ENCODE measurements around the gene PHF21A. TPM values are rescaled to one million over a fixed set of nuclear protein-coding genes. Genes with fewer than 3 reads are reported as not detected.

Gene PHF21A
- total RNA-seq, 1 donor from 2014 or later, result 69.3 TPM

DNA sequence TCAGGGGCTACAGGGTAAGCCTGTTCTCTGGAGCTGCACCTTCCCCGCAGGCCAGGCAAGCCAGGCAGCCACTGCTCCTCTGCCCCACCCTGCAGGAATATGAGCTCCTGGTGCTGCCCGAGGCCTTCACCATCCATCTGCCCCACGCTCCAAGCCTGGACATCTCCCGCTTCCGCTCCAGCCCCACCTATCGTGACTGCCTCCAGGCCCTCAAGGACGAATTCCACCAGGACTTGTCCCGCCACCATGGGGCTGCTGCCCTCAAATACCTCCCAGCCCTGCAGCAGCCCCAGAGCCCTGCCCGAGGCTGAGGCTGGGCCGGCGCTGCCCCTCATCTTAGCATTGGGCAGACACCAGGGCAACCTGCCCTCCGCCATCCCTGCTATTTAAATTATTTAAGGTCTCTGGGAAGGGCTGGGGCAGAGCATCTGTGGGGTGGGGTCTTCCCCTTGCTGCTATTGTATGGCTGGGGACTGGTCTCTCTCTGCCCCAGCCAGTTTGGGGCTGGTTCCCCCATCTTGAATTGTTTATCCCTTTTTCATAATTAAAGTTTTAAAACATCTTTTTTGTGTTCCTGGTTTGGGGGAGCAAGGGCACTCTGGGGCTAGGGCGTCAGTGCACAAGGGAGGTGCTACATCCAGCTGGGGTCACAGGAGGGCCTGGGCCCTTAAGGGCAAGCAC lies 192.6 kb downstream of the PHF21A start:
- DNase-seq (ENCODE audit: low read depth) (no peak), FAIRE-seq (no peak)
- Histone ChIP-seq H3K9me3 (ENCODE audit: insufficient read depth, low read depth, low read length) (no peaks in the 10 kb centered on the region), H3K4me2 (ENCODE audit: low read length) (no peak overlapping the region), H3K9ac (ENCODE audit: low read length) (no peak overlapping the region), H3K4me3 (ENCODE audit: insufficient read depth, low read depth, low read length) (no peak overlapping the region), H3K79me2 (ENCODE audit: insufficient read depth, low read length) (no peaks in the 10 kb centered on the region), H3K4me1 (ENCODE audit: insufficient read depth, low read length) (no peaks in the 10 kb centered on the region), H3K36me3 (ENCODE audit: insufficient read depth, low read length) (peaks cover 8% of the 10 kb centered on the region), H3K27me3 (ENCODE audit: insufficient read depth, low read length) (peaks cover 7% of the 10 kb centered on the region), H4K20me1 (ENCODE audit: insufficient read depth, low read length) (peaks cover 4% of the 10 kb centered on the region), H2AFZ (ENCODE audit: low read depth, low read length) (no peak overlapping the region), H3K27ac (ENCODE audit: low read depth, low read length) (no peak overlapping the region)
- H3K27me3 Mint-ChIP-seq (ENCODE audit: low read depth, unreplicated experiment), result peaks cover 14% of the 10 kb centered on the region
- H3K4me1 Mint-ChIP-seq (ENCODE audit: low read depth, unreplicated experiment), result peaks cover 16% of the 10 kb centered on the region
- no peak overlapping the region for H3K4me3 Mint-ChIP-seq (ENCODE audit: unreplicated experiment)
- H3K9me3 Mint-ChIP-seq (ENCODE audit: unreplicated experiment), result peaks cover 3% of the 10 kb centered on the region
- peaks cover 13% of the 10 kb centered on the region for H3K36me3 Mint-ChIP-seq (ENCODE audit: low read depth, unreplicated experiment)
- TF ChIP-seq, protein P1, sequence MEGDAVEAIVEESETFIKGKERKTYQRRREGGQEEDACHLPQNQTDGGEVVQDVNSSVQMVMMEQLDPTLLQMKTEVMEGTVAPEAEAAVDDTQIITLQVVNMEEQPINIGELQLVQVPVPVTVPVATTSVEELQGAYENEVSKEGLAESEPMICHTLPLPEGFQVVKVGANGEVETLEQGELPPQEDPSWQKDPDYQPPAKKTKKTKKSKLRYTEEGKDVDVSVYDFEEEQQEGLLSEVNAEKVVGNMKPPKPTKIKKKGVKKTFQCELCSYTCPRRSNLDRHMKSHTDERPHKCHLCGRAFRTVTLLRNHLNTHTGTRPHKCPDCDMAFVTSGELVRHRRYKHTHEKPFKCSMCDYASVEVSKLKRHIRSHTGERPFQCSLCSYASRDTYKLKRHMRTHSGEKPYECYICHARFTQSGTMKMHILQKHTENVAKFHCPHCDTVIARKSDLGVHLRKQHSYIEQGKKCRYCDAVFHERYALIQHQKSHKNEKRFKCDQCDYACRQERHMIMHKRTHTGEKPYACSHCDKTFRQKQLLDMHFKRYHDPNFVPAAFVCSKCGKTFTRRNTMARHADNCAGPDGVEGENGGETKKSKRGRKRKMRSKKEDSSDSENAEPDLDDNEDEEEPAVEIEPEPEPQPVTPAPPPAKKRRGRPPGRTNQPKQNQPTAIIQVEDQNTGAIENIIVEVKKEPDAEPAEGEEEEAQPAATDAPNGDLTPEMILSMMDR (IDR thresholded peaks at IDR 0.05; ENCODE audit: insufficient read depth, low read depth, low read length), result no peak
- TF ChIP-seq EZH2 (IDR thresholded peaks at IDR 0.05; ENCODE audit: insufficient read depth, low read length), result no peak
- H3K27ac Mint-ChIP-seq (ENCODE audit: unreplicated experiment), result no peak overlapping the region

DNA sequence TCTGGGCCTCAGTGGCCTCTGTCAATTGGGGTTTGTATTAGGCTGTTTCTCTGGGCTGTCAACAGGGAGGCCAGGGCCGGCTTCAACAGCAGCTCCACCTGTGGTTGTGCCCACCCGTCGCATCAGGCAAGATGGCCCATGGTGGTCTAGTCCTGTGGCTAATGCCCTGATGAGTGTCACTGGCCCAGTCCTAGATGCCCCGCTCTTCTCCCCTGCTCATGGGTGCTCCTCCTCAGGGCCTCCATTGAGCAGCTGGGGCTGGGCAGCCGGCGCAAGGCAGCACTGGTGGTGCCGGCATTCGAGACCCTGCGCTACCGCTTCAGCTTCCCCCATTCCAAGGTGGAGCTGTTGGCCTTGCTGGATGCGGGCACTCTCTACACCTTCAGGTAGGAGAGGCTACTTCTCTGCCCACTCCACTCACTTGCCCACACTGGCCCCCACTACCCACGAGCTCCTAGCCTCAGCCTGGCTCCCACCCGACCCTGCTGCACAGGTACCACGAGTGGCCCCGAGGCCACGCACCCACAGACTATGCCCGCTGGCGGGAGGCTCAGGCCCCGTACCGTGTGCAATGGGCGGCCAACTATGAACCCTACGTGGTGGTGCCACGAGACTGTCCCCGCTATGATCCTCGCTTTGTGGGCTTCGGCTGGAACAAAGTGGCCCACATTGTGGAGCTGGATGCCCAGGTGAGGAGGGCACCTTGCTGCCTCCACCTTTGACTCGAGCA lies 193.4 kb downstream of the PHF21A start:
- peaks cover 19% of the 10 kb centered on the region for H3K27me3 Mint-ChIP-seq (ENCODE audit: low read depth, unreplicated experiment)
- Histone ChIP-seq H2AFZ (ENCODE audit: low read depth, low read length) (no peak overlapping the region), H3K9me3 (ENCODE audit: insufficient read depth, low read depth, low read length) (no peaks in the 10 kb centered on the region), H3K27ac (ENCODE audit: low read depth, low read length) (no peak overlapping the region), H3K36me3 (ENCODE audit: insufficient read depth, low read length) (peaks cover 7% of the 10 kb centered on the region), H3K27me3 (ENCODE audit: insufficient read depth, low read length) (peaks cover 14% of the 10 kb centered on the region), H3K4me2 (ENCODE audit: low read length) (no peak overlapping the region), H4K20me1 (ENCODE audit: insufficient read depth, low read length) (peaks cover 4% of the 10 kb centered on the region), H3K79me2 (ENCODE audit: insufficient read depth, low read length) (no peaks in the 10 kb centered on the region), H3K4me3 (ENCODE audit: insufficient read depth, low read depth, low read length) (no peak overlapping the region), H3K9ac (ENCODE audit: low read length) (no peak overlapping the region), H3K4me1 (ENCODE audit: insufficient read depth, low read length) (no peaks in the 10 kb centered on the region)
- peaks cover 9% of the 10 kb centered on the region for H3K36me3 Mint-ChIP-seq (ENCODE audit: low read depth, unreplicated experiment)
- DNase-seq (ENCODE audit: low read depth), result no peak
- no peak for TF ChIP-seq EZH2 (IDR thresholded peaks at IDR 0.05; ENCODE audit: insufficient read depth, low read length)
- TF ChIP-seq, protein P1 (IDR thresholded peaks at IDR 0.05; ENCODE audit: insufficient read depth, low read depth, low read length), result no peak
- no peak overlapping the region for H3K27ac Mint-ChIP-seq (ENCODE audit: unreplicated experiment)
- H3K9me3 Mint-ChIP-seq (ENCODE audit: unreplicated experiment), result peaks cover 3% of the 10 kb centered on the region
- no peak overlapping the region for H3K4me3 Mint-ChIP-seq (ENCODE audit: unreplicated experiment)
- H3K4me1 Mint-ChIP-seq (ENCODE audit: low read depth, unreplicated experiment), result peaks cover 14% of the 10 kb centered on the region
- no peak for FAIRE-seq

DNA sequence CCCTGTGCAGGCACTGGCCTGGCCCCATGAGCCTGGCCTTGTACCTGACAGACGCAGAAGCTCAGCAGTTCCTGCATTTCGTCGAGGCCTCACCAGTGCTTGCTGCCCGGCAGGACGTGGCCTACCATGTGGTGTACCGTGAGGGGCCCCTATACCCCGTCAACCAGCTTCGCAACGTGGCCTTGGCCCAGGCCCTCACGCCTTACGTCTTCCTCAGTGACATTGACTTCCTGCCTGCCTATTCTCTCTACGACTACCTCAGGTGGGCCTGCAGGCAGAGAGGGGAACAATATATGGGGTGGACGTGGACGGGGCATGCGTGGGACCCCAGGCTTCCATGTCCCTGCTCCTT lies 193.9 kb downstream of the PHF21A start:
- FAIRE-seq, result no peak
- Histone ChIP-seq H2AFZ (ENCODE audit: low read depth, low read length) (no peak overlapping the region), H3K4me3 (ENCODE audit: insufficient read depth, low read depth, low read length) (no peak overlapping the region), H3K27me3 (ENCODE audit: insufficient read depth, low read length) (peaks cover 19% of the 10 kb centered on the region), H3K9me3 (ENCODE audit: insufficient read depth, low read depth, low read length) (no peaks in the 10 kb centered on the region), H3K4me1 (ENCODE audit: insufficient read depth, low read length) (no peaks in the 10 kb centered on the region), H4K20me1 (ENCODE audit: insufficient read depth, low read length) (peaks cover 4% of the 10 kb centered on the region), H3K9ac (ENCODE audit: low read length) (no peak overlapping the region), H3K4me2 (ENCODE audit: low read length) (no peak overlapping the region), H3K79me2 (ENCODE audit: insufficient read depth, low read length) (no peaks in the 10 kb centered on the region), H3K36me3 (ENCODE audit: insufficient read depth, low read length) (peaks cover 4% of the 10 kb centered on the region), H3K27ac (ENCODE audit: low read depth, low read length) (no peak overlapping the region)
- H3K4me3 Mint-ChIP-seq (ENCODE audit: unreplicated experiment), result no peak overlapping the region
- peaks cover 9% of the 10 kb centered on the region for H3K36me3 Mint-ChIP-seq (ENCODE audit: low read depth, unreplicated experiment)
- H3K27me3 Mint-ChIP-seq (ENCODE audit: low read depth, unreplicated experiment), result peaks cover 19% of the 10 kb centered on the region
- no peak overlapping the region for H3K27ac Mint-ChIP-seq (ENCODE audit: unreplicated experiment)
- peaks cover 14% of the 10 kb centered on the region for H3K4me1 Mint-ChIP-seq (ENCODE audit: low read depth, unreplicated experiment)
- TF ChIP-seq, protein P1 (IDR thresholded peaks at IDR 0.05; ENCODE audit: insufficient read depth, low read depth, low read length), result no peak
- no peak for TF ChIP-seq EZH2 (IDR thresholded peaks at IDR 0.05; ENCODE audit: insufficient read depth, low read length)
- H3K9me3 Mint-ChIP-seq (ENCODE audit: unreplicated experiment), result peaks cover 3% of the 10 kb centered on the region
- DNase-seq (ENCODE audit: low read depth), result no peak

Data from astrocyte (in vitro differentiated cells and primary cell).